GM12872 (cell line): ENCODE results near the gene DMP1.

ENCODE experiments used
- TF ChIP-seq, protein P1 (sequence below): IDR thresholded peaks from 3 replicates; pipeline ENCODE4 v1.5.1; 2011; ENCODE audit warnings: low read depth, mild to moderate bottlenecking, low read length, moderate library complexity; ENCODE audit not compliant: insufficient read depth

DMP1 gene

DNA sequence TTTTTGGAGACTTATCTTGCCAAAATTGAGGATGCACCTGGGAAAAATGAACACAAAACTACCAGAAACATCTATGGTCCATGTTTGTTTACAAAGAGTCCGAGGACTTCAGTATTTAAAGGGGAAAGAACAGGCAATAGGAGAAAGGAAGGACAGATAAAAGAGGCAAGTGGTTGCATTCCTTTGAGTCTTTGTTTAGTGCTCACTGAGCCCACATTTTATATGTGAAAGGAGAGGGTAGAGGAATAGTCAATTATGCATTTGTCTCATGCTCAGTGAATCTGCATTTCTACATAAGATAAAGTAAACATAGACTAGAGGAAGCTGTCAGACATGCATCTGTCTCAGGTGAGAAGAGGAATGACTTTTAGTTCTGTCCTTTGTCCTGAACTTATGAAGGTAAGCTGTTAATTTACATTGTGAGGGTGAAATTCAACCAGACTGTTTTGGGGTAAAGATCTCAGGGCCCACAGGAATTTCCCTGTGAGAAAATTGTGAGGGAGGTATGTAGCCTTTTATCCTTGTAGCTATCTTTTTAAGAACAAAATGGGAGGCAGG, 4.5 kb downstream of the DMP1 start:
- TF ChIP-seq, protein P1, sequence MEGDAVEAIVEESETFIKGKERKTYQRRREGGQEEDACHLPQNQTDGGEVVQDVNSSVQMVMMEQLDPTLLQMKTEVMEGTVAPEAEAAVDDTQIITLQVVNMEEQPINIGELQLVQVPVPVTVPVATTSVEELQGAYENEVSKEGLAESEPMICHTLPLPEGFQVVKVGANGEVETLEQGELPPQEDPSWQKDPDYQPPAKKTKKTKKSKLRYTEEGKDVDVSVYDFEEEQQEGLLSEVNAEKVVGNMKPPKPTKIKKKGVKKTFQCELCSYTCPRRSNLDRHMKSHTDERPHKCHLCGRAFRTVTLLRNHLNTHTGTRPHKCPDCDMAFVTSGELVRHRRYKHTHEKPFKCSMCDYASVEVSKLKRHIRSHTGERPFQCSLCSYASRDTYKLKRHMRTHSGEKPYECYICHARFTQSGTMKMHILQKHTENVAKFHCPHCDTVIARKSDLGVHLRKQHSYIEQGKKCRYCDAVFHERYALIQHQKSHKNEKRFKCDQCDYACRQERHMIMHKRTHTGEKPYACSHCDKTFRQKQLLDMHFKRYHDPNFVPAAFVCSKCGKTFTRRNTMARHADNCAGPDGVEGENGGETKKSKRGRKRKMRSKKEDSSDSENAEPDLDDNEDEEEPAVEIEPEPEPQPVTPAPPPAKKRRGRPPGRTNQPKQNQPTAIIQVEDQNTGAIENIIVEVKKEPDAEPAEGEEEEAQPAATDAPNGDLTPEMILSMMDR = no peak

DNA sequence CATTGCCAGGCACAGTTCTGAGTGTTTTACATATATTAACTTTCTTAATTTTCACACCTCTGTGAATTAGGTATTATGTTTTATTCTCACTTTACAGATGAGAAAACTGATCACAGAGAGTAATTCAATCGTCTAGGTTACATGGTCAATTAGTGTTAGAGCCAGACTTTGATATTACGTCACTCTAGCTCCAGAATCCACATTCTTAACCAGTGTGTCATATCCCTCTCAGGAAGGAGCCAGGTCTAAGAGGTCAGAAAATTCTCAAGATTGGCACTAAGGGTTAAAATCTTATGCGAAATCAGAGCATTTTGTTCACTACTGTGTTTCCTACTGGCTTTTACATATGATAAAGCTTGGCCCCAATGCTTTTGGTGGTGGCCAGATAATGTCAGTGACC, 7.4 kb downstream of the DMP1 start:
- TF ChIP-seq, protein P1 = no peak

DNA sequence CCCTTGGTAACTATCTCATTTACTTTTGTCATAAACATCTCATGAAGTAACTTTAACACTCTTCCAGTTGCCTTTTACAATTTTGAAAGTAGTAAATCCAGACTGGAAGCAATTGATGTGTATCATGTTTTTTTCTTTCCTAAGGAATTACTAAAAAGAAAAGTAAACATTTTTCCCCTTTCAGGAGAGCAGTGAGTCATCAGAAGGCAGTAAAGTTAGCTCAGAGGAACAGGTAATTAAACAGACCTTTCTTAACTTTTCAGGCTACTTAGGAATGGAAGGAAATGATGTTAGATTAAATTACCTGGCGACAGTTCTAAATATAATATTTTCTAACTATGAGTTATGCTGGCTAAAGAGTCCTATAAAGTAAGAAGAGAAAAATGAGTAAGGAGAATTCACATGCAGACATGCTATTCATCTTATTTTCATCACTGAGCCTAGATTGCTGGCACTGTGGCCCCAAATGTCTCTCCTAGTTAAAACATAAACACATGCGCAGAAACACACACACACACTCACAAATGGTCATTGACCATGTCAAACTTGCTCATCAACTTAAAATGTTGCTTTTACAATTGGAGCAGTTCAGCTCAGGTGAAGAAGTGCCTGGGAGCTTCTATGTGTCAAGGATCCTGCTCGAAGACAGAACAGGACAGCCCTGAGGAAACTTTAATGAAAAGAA, 9.3 kb downstream of the DMP1 start:
- TF ChIP-seq, protein P1 = no peak

DNA sequence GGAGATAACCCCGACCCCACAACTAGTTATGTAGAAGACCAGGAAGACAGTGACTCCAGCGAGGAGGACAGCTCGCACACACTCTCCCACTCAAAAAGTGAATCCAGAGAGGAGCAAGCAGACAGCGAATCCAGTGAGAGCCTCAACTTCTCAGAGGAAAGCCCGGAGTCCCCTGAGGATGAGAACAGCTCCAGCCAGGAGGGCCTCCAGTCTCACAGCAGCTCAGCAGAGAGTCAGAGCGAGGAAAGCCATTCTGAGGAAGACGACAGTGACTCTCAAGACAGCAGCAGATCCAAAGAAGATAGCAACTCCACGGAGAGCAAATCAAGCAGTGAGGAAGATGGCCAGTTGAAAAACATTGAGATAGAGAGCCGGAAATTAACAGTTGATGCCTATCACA, 12.8 kb downstream of the DMP1 start:
- TF ChIP-seq, protein P1 = no peak

DNA sequence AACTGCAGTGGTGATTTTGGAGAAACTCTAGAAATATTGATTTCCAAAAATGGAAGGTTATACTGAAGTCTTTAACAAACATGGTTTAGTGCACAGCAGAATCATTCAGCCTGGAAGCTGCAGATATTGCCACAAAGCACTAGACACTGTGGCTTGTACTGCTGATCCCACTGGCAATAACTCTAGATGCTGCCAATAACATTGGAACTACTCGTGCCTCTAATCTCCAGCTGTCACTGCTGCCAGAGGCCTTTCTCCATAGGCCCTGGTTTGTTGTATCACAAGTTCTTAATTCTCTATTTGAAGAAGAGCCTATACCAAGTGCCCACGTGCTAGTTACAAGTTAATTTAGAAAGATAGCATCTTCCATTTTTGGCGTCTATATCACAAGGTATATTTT, 19.3 kb downstream of the DMP1 start:
- TF ChIP-seq, protein P1 = no peak

DNA sequence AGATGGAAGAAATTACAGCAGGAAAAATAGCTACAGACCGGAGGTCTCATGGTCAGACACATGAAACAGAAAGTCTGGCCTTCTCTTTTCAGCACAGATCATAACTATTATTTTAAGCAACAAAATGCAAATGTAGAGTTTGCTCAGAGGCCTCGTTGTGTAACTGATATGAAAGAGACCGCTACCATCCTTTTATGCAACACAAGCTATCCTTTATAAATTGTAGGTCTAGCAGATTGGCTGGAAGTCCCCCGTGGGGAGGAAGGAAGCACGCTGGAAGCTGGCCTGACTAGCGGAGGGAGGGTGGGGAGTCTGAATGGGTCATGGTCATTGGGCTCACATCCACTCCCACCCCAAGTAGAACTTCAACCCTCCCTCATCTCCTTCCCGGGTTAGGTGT, 27.7 kb downstream of the DMP1 start:
- TF ChIP-seq, protein P1 = no peak

DNA sequence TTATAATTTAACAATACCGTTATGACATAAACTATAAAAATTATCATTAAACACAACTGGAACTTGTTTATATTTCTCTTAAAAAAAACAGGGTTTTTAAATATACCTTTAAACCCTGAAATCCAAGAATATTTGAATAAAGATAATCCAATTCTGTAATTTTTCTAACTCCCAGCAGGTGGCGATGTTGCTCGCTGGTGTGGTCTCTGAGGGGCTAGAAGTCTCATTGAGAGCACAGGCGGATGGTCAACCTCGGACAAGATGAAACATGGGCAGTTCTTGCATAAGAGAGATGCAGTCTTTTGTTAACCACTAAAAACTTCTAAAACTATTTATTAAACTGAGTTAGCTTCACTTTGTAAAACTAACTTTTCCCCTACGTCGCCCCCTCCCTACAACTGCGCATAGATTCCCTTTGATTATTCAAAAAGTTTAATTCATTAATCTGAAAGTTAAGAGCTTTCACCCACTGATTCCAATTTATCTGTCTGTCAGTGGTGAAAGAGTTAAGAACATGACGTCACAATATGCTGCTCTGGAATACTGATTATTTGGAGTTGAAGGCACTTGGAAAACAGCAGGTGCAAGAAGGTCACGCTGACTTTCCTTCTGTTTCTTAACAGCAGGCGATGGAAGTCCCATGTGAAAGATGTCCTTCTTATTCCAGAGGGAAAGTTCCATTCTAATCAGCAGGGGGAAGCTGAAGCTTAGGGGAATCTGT, 29.5 kb downstream of the DMP1 start:
- TF ChIP-seq, protein P1 = peak; percentile 64; the same call in 2 of the 3 replicates
